IPS DF 19.7 (cell line): Measurements from ENCODE around the gene GDI2.
"Not testable (repeated sequence)": the region's sequence is repeated elsewhere in the genome, so short reads cannot be mapped to it uniquely, and the experiment has no call there.

Experiments
- DNase-seq: peaks from one replicate; pipeline ENCODE4 v3.0.0-alpha.2; 2013; ENCODE audit warnings: low read depth, low spot score

The GDI2 gene

DNA sequence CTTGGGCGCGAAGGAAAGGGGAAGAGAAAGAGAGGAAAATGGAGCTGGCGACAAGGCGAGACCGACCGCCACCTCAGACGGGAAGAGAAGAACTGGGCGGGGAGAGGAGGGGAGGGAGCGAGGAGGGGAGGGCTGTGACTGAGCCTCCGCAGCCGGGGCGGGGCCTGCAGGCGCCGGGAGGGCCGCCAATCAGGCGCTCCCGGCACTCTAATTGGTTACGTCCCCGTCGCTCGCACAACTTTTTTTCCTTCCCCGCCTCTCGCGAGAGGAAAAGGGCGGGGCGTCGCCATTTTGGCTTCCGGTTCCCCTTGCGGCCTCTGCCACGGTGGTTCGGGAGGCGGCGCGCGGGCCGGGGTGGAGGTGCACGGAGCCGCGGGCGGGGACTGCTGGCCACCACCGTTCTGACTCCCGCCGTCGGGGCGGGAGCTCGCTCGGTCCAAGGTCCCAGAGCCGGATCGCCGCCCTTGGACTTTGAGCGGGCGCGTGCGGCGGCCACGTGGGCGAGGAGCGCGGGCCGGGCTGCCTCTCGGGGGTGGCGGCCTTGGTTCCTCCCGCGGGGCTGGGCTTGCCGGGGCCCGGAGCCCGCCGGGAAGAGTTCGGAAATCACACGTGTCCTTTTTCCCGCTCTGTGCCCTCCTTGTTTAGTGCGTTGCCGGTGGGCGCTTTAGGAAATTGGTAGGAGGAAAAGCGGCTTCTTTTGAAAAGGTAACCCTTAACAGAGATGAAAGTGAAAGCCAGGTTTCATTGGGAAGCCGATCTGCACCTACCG is at the start of gene GDI2:
GDI2 (minus strand) TSS at position 94 of the 769 bp plus-strand sequence. CDS start 176 bp downstream, outside the sequence.
- peak; percentile 75 for DNase-seq

DNA sequence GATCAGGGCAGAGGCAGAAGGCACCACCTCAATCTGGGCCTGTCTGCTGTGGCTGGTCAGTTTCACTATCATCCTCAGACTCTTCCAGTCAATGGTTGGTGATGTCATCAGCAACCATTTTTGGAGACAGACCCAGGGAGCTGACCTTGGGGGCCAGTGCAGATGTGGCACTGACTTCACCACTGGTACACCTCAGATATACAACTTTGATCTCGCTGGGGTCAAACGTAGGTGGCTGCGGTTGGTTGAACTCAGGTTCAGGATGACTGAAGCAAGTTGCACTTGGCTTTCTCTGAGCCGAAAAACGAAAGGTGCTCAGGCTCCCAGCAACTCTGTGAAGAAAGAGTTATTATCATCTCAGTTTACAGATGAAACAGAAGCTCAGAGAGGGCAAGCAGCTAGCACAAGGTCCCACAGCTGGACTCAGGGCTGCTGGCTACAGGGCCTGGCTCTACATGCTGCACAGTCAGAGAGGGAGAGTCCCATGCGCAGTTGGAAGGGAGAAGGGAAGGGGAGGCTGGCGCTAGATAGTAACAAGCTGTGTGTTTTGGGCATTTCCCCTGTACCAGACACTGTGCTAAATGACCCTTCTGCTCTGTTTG is 49.2 kb upstream of the GDI2 start:
- no peak for DNase-seq

DNA sequence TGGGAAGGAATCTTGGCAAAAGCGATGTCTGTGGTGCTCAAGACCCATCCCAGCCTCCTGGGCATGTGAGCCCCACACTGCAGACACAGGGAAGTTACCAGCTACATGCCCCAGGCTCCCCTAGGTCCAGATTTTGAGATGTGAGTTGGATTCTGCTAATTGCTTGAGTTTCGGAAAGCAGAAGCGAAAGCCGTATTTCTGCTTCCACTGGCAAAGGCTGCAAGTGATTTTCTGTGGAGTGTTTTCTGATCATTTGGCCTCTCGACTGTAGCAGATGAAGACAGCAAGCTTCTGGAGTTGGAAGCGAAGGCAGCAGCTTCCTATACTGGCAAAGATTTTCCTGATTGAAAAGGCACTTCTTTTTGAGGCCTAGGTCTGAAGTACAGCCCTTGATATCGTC is 46.8 kb upstream of the GDI2 start:
- DNase-seq, result no peak

DNA sequence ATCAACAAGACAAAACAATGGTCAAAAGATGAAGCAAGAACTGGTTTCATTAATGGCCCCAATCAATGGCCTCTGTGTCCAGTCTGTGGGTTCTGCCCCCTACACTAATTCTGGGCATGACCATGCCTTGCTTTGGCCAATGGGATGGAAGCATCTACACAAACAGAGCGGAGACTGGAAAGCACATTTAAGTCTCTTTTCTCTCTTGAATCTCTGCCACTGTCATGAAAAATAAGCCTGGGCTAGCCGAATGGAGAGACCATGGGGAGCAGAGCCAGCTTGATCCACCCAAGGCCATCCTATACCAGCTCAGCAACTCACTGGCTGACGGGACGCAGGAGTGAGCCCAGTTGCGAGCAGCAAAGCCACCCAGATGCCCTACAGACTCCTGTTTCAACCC is 45.6 kb upstream of the GDI2 start:
- no peak for DNase-seq

DNA sequence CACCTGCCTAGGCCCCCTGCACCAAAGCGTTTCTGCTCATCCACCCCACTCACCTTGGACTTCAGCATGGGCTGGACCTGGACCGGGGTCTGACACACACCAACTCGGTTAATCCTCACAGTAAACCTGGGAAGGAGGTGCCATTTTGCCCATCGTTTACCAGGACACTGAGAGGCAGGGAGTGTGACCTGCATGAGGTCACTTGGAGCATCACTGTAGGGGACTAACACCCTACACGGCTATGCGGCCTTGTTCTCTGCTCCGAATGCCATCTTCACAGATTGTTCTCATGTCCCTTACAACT is 43.4 kb upstream of the GDI2 start:
- DNase-seq, result no peak

DNA sequence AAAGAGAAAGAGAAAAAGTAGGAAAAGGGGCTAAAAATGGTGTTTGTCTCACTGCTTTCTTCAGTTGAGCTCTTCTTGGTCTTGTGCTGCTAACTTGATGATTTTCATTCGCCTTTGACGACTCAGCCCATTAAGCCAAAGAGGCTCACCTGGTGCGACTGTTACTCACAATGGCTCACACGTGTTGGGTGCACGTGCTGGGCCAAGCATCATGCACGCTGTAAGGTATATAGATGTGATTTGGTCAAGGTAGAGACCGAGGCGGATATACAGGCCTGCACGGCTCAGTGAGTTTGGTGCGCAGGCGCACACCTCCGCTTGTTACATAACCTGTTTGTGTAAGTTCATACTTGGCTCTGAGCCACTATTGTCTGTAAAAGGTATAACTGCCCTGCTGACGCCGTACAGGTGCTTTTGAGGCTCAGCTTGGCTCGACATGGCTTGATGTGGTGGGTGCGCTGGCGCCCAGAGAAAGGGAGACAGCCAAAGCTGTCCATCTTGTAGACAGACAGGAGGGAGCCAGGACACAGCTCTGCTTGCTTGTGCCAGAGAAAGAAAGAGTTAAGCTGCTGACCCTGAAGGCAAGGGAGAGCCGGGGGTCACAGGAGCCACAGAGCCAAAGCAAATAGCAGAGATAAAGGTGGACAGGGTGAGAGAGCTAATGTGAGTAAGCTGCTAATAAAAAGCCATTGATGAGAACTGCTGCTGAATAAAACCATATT is 42.9 kb upstream of the GDI2 start:
- no peak for DNase-seq

DNA sequence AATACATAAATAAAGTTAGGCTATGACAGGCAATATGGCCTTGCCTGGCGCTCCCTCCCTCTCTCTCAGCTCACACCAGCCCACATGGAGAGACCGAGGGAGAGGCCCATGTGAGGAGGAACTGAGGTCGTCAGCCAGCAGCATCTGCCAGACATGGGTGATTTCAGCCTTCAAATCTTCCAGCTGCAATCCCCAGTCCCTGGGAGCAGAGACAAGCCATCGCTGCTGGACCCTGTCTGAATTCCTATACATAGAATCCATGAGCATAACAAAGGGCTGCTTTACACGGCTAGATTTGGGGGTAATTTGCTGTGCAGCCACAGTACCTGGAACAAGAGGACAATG is 40.9 kb upstream of the GDI2 start:
- no peak for DNase-seq

DNA sequence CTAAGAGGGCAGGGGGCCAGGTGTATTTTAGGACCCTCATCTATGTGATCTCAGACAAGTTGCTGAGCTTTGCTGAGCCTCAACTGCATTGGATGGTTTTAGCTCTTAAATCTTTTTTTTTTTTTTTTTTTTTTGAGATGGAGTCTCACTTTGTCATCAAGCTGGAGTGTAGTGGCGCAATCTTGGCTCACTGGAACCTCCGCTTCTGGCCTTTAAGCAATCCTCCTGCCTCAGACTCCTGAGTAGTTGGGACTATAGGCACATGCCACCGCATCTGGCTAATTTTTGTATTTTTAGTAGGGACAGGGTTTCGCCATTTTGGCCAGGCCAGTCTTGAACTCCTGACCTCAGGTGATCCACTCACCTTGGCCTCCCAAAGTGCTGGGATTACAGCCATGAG is 33.4 kb upstream of the GDI2 start:
- not testable (repeated sequence) for DNase-seq

DNA sequence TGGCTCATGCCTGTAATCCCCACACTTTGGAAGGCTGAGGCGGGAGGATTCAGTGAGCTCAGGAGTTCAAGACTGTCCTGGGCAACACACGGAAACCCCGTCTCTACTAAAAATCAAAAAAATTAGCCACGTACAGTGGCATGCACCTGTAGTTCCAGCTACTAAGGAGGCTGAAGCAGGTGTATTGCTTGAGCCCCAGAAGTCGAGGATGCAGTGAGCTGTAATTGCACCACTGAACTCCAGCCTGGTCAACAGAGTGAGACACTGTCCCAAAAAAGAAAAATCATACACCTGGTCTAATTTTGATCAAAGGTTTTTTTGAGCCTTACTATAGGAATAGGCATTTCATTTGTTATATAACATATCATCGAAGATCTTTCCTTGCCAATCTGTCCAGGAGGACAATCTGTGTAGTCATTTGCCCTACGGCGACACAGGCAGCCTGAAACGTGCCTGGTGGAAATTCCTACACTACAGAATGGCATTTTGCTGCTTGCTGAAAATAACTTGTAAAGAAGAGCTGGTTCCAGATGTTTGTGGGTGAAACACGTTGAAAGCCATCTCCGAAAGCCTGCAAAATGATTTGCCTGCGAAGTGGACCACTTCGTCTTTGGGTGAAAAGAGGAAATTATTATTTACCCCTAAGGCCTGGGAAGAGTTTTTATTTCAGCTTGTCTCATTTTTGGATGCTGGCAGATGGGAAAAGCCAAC is 31.3 kb upstream of the GDI2 start:
- no peak for DNase-seq

DNA sequence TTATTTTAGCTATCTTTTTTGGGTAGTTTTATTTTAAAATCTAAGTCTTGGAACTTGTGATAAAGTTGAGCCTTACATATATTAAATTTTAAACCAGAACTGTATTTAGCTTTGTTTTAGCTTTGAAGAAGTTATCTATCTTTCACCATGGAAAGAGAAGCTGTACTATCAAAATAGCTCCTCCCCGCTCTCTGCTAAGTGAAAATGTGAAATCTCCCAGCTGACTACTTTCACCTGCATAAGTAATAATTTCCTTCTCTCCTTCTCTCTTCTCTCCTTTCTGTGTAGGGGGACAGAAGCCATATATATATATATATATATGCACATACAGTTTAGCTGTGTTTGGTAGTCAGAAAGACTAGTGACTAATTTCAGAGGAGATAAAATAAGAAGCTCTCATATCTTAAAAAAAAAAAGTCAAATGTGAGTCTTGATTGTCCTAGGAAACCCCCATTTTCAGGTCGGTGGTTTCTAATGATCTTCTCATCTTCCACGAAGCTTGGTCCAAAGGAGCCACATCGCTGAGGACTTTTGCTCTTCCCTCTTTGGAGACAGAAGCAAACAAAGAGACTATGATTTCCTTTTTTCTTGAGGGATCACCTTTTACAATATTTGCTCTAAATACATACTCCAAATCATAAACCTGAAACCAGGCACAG is 30.6 kb upstream of the GDI2 start:
- DNase-seq, result no peak

DNA sequence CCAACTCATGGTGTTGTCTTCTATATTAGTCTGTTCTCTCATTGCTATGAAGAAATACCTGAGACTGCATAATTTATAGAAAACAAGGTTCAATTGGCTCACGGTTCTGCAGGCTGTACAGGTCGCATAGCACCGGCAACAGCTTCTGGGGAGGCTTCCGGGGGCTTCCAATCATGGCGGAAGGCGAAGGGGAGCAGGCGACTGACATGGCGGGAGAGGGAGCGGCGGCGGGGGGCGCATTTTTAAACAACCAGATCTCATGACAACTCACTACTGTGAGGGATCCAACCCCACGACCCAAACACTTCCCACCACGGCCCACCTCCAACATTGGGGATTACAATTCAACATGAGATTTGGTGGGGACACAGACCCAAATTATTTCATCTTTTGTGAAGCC is 28.7 kb upstream of the GDI2 start:
- no peak for DNase-seq

DNA sequence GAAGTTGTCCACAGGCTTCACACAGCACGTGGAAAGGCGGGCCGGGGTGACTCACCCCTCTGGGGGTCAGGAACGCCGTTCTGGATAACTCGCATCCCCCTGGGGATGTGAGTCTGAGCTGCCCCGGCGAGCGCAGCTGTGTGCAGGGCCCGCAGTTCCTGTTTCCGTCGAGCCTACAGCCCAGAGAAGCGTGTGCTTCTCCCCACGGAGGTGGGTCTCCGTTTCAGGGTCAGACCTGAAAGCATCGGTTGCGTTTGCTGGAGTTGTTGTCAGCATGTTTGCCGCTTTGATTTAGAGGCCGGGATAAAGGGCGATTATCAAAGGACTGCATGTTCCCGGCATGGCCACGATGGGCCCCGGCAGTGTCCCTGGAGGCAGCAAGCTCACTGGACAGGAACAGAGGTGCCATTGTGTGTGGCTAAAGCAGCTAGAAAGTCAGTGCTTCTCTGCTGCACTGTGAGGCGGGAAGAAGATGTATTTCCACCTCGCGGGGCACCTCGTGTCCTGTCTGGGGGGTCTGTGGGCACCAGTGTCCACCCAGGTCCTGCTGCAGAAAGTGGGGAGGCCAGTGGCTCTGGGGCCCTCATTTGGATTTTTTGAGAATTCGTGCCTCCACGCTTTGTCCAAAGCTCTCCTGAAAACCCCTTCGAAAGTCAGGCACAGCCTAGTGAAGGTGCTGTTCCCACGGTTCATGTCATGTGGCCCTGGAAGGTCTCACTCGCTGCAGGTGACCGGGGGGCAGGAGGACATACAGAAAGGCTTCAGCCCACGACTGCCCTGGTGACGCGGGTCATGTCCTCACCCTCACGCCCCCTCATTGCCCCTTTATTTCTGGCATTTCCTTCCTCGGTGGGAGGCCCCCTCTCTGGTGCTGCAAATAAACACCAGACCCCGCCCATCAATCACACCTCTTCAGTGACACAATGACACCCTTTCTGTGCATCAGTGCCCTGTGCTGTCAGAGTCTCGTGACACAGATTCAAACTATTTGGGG is 27.4 kb upstream of the GDI2 start:
- DNase-seq, result no peak

DNA sequence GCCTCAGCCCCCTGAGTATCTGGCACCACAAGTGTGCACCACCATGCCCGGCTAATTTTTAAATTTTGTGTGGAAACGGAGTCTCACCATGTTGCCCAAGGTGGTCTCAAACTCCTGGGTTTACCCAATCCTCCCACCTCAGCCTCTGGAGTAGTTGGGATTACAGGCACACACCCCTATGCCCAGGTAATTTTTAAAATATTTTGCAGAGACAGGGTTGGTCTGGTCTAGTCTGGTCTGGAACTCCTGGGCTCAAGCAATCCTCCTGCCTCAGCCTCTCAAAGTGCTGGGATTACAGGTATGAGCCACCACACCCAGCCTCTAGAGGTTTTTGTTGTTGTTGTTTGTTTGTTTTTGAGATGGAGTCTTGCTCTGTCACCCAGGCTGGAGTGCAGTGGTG is 22.9 kb upstream of the GDI2 start:
- DNase-seq, result not testable (repeated sequence)

DNA sequence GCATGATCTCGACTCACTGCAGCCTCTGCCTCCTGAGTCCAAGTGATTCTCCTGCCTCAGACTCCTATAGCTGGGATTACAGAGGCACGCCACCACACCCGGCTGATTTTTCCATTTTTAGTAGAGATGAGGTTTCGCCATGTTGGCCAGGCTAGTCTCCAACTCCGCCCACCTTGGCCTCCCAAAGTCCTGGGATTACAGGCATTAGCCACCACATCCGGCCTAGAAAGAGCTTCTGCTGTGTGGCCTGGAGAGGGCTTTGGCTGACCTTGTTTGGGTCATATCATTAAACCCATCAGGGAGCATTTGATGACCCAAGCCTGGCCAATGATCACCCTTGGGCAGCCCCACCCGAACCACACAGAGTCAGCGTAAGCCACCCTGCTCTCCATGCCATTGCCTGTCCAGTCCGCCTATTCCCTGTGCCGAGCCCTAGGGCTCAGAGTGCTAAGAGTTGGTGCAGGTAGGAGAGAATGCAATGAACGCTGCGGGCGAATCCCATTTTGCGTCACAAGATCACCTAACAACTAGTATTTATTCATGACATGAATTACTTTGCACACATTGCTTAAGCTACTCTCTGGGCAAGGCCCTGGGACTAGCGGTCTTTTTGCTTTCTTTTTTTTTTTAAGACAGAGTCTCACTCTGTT is 22.3 kb upstream of the GDI2 start:
- no peak for DNase-seq

DNA sequence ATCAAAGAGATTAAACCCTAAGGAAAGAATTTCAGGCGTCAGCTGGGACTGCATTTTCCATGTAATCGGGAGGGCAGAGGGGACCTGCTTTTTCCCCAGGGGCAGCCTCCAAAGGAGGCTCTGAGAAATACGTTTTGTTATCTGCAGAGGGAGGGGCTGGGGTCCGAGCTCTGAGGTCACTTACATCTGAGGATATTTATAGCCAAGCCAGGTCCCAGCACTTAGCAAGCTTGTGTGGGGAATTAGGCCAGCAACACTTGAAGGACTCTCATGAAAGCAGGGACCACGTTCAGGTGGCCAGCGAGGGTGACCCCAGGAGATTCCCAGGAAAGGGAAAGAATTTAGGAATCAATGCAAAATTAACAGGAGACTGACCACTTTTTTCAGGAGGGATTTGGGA is 20.6 kb upstream of the GDI2 start:
- DNase-seq, result no peak

DNA sequence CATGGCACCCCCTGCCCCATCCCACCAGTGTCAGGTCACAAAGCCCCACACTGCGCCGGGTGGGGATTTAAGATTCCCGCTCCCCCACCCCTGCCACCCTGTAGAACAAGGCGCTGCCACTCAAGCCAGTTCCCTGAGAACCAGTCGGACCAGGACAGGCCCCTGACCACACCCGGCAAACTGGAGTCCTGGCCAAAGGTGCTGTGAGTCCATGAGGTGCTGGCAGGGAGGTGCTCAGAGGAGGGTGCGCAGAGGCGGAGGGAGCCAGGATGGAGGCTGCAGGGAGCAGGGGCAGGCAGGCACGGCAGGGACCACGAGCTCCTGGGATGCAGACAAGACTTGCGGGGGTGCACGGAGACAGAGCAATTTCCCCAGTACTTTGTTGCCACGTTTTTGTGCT is 19.7 kb upstream of the GDI2 start:
- DNase-seq, result no peak

DNA sequence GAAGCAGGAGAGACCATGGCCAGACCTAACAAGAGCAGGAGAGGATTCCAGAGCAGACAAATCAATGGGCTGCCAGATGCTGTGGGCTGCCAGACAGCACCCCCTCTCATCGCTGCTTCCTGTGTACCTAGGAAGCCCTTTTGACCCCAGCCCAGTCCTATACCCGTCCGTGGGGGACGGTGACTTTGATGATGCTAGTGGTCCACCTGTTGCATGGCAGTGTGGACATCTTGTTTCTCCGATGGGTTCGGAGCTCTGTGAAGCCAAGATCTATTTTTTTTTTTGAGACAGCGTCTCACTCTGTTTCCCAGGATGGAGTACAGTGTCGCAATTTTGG is 18.2 kb upstream of the GDI2 start:
- DNase-seq, result no peak

DNA sequence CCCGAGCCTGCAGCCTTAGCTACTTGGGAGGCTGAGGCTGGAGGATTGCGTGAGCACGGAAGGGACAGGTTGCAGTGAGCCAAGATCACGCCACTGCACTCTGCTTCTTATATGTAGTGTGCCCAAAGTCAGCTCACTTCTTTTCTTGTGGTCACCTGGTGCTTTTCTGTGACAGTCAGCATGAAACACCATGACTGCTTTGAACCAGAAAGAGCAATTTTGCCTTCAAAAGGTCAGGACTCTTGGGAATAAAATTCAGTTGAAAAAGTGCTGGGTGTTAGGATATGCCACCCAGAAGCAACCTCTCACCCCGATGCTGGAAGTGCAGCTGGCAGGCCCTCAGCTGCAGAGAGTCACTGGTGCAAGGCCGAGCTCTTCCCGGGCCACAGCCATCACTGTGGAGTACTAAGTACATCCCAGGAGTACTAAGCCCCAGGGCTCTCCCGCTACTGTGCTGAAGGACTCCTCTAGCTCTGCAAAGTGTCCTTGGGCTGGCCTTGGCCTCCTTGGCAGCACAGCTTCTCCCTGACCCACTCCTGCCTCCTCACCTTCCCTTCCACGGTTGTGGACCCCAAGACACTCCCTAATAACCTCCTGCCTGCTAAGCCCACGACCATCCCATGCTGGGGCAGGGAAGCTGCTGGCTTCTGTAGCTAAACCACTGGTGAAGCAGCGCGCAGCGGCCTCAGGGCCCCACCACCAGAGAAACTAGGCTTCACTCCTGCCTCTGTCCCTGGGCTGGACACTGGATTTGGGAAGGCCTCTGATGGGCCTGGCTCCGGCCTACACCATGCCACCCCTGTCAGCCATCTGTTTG is 17.6 kb upstream of the GDI2 start:
- no peak for DNase-seq

DNA sequence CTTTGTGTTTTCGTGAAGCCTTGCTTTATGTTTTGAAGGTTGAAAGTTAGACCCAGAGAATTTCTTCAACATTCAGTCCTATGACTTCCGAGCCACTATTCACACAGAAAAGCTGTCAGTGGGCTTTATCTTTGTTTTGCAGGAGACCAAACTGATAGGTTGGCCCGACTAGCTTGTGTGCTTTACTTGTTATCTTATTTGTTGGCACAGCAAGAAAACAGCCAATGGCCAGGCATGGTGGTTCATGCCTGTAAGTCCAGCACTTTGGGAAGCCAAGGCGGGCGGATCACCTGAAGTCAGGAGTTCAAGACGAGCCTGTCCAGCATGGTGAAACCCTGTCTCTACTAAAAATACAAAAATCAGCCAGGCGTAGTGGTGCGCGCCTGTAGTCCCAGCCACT is 16.0 kb upstream of the GDI2 start:
- no peak for DNase-seq

DNA sequence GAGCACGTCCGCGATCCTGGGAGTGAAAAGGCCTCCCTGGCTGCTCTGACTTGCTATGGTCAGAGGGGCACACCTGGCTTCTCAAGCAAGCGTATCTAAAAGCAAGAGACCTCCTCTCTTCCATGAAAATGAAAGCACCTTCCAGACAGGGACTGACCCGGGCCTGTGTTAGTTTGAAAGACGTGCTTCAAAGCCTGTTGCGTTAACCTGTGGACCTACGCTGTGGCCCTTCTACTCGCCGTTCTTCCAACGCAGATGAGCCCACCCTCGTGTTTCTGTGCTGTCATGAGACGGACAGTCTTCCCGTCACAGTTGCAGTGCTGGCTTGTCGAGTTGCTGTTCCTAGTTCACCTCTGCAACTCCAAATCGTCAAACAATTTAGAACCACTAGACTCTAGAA is 15.5 kb upstream of the GDI2 start:
- DNase-seq, result no peak
